ENCODE data around the gene MAPKBP1.

Gene MAPKBP1

DNA sequence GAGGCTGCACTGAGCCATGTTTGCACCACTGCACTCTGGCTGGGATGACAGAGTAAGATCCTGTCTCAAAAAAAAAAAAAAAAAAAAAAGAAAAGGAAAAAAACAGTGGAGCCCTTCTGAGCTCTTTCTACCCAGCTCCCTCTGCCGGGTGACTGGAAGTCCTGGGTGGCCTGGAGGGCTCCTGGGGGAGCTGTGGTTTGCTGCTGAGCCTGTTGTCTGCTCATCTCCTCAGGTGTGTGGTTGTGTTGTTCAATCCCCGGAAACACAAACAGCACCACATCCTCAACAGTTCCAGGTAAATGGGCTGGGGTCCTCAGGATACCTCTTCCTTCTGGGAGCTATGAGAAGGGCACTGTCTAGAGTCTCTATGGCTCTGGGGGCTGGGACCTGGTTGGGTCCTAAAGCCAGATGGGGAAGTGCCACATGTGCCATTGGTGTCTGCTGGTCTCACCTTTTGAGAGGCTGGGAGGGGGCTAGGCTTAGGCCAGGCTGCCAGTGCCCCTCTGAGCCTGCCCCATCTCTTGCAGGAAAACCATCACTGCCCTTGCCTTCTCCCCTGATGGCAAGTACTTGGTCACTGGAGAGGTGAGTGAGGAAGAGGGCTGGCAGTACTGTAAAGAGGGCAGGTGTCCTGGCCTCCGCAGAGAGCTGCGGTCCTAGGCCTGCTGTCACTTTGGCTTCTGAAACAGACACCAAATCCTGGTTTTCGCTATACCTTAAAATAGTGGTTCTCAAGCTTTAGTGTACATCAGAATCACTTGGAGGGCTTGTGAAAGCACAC, 36.6 kb downstream of the MAPKBP1 start:
- no peak for DNase-seq

- DNase-seq, result peak; percentile 35
Observed at GRCh38 chr15:41811432-41812195, 37.3 kb downstream of the MAPKBP1 start.

DNA sequence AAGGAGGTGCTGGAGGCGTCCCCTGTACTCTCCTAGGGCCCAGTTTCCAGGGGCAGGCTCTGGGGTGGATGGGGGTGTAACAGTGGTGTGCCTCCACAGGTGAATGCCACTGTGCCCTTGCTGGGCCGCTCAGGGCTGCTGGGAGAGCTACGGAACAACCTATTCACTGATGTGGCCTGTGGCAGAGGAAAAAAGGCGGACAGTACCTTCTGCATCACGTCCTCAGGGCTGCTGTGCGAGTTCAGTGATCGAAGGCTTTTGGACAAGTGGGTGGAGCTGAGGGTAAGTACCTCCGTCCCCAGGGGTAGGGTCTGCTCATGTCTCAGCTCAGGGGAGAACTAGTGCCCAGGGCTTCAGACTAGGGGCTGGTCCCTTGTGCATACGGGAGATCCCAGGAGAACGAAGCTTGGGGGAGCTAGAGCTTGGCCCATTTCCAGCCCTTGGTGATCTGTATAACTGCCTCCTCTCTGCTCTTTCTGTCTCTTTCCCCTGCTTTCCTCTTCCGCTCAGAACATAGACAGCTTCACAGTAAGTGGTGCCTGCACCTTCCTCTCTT, 38.6 kb downstream of the MAPKBP1 start:
- DNase-seq, result no peak

- DNase-seq, result no peak
Observed at GRCh38 chr15:41813426-41813825, 39.1 kb downstream of the MAPKBP1 start.

- no peak for DNase-seq
Observed at GRCh38 chr15:41814534-41814933, 40.2 kb downstream of the MAPKBP1 start.

DNA sequence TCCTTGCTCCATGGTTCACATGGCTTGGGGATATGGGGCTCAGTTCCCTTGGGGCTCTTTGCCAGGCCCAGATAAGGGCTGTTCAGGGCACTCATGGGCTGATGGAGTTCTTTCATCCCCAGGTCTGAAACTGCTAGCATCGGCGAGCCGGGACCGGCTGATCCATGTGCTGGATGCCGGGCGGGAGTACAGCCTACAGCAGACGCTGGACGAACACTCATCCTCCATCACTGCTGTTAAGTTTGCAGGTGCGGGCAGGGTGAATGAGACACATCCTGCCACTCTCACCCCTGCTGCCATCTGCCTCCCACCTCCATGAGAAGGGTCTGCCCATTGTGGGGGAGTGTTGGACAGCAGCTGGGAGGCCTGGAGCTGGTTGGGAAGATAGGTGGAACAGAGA, 42.5 kb downstream of the MAPKBP1 start:
- no peak for DNase-seq

DNA sequence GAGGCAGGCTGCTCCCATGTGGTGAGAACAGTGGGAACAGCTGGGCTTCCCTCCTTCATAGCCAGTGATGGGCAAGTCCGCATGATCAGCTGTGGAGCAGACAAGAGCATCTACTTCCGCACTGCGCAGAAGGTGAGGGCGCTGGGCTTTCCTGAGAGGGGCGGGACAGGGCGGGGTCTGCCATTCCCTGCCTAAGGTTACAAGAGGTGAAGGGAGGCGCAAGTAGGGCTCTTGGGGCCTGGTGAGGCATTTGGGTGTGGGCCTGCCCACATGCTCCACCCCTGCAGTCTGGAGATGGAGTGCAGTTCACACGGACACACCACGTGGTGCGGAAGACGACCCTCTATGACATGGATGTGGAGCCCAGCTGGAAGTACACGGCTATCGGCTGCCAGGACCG, 43.0 kb downstream of the MAPKBP1 start:
- DNase-seq, result no peak

GRCh38 chr15:41817781-41818180, 43.5 kb downstream of the MAPKBP1 start:
- DNase-seq, result no peak

GRCh38 chr15:41819455-41820050, 45.3 kb downstream of the MAPKBP1 start:
- DNase-seq, result no peak

DNA sequence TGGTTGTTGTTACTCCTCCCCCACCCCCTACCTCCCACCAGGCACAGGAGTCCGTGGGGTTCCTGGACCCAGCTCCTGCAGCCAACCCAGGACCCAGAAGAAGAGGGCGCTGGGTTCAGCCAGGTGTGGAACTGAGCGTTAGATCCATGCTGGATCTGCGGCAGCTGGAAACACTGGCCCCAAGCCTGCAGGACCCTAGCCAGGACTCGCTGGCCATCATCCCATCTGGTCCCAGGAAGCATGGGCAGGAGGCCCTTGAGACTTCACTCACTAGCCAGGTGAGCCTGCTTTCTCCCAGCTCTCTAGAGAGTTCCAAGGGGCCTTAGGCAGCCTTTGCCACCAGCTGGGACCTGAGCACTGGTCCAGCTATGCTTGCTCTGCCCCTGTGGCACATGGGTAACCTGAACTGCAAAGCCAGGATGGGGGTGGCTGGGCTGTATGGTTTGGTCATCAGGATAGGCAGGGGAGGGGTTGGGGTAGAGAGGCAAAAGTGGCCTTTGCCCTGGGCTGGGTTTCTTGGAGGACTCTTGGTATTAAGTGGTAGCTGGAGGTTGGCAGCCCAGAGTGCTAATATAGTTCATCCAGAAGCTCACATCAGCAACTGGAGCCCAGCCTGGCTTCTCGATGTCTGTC, 46.6 kb downstream of the MAPKBP1 start:
- no peak for DNase-seq

DNA sequence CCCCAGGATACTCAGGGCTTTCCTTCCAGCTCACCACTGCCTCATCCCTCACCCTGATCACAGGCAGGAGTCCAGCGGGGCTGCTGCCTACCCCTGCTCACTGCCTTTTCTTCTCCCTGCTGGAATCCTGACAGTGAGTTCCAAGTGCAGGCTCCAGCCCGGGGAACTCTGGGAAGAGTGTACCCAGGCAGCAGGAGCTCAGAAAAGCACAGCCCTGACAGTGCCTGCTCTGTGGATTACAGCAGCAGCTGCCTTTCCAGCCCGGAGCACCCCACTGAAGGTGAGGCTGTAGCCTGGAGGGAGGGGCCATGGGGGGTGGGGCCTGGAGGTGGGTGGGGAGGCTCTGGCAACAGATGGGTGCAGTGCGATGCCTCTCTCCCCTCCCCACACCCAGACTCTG, 47.5 kb downstream of the MAPKBP1 start:
- DNase-seq, result no peak

- DNase-seq, result no peak
Observed at GRCh38 chr15:41822471-41822870, 48.2 kb downstream of the MAPKBP1 start.

DNA sequence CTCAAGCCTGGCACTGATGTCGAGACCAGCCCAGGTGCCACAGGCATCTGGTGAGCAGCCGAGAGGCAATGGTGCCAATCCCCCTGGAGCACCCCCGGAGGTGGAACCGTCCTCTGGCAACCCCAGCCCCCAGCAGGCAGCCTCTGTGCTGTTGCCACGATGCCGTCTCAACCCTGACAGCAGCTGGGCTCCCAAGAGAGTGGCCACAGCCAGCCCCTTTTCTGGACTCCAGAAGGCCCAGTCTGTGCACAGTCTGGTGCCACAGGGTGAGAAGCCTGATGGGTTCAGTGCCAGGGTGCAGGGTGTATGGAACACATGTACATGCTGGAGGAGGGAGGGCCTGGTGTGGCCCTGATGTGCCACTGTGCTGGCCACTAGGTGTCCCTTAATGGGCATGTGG, 48.7 kb downstream of the MAPKBP1 start:
- DNase-seq, result no peak

DNA sequence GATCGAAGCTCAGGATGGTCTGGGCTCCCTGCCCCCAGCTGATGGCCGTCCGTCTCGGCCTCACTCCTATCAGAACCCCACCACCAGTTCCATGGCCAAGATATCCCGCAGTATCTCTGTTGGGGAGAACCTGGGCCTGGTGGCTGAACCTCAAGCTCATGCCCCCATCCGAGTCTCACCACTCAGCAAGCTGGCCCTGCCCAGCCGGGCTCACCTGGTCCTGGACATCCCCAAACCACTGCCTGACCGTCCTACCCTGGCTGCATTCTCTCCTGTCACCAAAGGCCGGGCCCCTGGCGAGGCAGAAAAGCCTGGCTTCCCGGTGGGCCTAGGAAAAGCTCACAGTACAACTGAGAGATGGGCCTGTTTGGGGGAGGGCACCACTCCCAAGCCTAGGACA, 49.2 kb downstream of the MAPKBP1 start:
- no peak for DNase-seq

- DNase-seq, result no peak
Observed at GRCh38 chr15:41824062-41824745, 49.9 kb downstream of the MAPKBP1 start.

DNA sequence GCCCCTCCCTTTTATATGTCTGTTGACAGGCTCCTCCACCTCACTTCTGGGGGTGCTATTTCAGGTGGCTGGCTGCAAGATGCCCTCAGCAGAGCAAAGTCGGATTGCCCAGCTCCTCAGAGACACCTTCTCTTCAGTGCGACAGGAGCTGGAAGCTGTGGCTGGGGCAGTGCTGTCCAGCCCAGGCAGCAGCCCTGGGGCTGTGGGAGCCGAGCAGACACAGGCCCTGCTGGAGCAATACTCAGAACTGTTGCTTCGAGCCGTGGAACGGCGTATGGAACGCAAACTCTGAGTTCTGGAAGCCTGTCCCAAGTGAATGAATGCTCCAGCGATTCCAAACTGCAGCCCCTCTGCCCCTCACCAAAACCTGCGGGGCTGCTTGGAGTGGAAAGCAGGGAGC, 50.9 kb downstream of the MAPKBP1 start:
- DNase-seq, result no peak

- no peak for DNase-seq
Observed at GRCh38 chr15:41825572-41826535, 51.6 kb downstream of the MAPKBP1 start.

- no peak for DNase-seq
Observed at GRCh38 chr15:41827290-41827879, 53.1 kb downstream of the MAPKBP1 start.

DNA sequence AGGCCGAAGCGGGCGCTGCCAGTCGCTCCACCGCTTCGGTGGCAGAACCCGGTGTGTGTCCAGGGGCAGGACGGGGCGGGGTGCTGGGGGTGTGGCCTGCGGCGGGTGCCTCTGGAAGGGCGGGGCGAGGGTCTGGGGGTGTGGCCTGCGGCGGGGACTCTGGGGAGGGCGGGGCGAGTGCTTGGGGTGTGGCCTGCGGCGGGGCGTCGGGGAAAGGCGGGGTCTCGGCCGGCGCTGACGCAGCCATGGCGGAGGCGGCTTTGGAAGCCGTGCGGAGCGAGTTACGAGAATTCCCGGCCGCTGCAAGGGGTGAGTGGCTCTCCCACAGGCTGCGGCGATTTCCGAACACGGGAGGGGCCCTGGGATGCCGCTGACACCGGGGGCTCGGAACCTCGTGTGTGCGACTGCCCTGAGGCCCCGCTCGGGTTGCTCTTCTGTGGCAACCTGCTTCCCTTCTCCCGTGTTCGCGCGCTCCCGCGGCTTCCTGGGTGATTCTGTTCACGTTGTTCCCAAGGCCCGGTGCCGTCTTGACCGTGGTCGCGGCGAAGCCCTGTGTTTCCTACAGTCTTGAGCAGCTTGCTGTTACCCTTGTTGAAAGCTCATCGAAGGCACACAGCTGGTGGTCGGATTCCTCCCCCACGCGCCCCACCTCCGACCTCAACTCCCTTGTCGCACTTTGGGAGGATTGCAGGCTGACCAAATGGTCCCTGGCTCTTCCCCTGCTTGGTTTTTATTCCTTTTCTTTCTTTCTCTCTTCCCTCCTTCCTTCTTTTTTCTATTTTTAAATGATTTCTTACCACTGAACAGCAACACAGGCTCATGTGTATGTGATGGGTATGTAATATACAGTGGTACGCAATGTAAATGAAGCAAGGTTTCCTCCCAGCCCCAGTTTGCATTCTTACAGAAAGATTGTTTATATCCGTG, 53.9 kb downstream of the MAPKBP1 start, which contains the start of gene JMJD7:
TSS of gene JMJD7 (plus strand) at position 213 of the 927 bp plus-strand sequence. CDS start at position 246, 33 bp downstream.
- peak; percentile 64 for DNase-seq

DNA sequence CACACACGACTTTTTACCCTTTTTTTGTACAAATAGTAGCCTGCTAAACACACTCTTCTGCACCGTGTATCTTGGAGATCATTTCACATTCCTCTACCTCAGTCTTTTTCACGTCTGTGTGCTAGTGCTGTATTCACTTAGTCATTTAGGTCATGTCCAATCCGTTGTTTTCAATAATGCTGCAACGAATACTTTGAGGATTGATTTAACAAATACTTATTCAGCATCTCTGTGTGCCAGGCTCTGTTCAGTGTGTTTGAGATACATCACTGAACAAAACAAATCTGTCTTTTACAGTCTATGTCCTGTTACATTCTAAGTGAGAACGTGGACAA, 54.5 kb downstream of the MAPKBP1 start:
- no peak for DNase-seq
